Neural progenitor cell (in vitro differentiated cells): ENCODE results near the gene EMP1.

Experiments
- CTCF ChIP-seq: fragments of 200-600 bp; sonication (generic); IDR thresholded peaks from 2 replicates; pipeline ENCODE4 v1.5.1; 2017; ENCODE audit warnings: antibody characterized with exemption, mild to moderate bottlenecking
- EZH2 ChIP-seq: fragments of 200-600 bp; sonication (generic); IDR thresholded peaks from 2 replicates; pipeline ENCODE4 v1.6.1; 2017; ENCODE audit warnings: antibody characterized with exemption, mild to moderate bottlenecking, moderate library complexity

DNA sequence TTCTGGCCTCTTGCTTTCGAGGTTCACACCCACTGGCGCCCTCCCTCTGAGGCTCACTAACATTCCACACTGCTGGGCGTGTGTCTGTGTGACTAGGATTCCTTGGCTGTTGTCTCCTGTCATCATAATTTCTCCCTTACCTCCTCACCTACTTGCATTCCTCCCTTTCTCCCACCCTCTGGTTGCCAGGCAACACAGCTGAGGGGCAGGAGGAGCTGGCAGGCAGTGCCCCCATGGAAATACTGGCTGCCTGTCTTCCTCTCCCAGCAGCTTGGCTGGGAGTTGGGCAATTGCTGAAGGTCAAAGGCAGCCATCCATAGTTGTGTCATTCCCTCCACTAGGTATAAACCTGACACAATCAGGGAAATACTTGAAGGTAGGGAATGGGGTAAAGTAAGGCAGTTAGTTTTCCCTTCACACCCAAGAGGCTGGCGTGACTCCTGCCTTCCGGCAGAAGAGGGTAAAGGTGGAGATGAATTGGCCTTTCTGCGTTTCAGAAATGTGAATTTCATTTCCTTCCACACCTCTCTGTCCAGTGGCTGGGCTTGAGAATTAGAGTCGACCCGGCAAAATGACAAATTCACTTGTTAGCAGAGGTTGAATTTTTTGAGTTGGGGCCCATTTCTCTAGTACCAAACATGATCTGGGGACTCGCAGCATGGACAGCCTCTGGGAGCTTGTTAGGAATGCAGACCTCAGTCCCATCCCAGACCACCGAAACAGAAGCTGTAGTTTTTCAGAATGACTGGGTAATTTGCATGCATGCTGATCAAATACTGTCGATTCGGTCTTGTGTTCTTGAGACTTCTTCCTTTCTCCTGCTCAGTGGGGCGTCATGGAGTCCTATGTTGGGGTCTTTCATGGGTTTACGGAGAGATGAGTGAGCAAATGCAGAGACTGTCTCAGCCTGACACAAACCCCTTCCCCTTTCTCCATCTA lies 24.3 kb upstream of the EMP1 start:
- TF ChIP-seq EZH2 (no peak), CTCF (no peak)
